Hindlimb muscle (tissue), 1 donor: Measurements from ENCODE around the gene CLPTM1L. TPM values are rescaled to one million over a fixed set of nuclear protein-coding genes. Genes with fewer than 3 reads are reported as not detected.
"Not testable (repeated sequence)": the region's sequence is repeated elsewhere in the genome, so short reads cannot be mapped to it uniquely, and the experiment has no call there.

Experiments
- DNase-seq: peaks from one replicate; pipeline ENCODE4 v3.0.0-alpha.2; 2013
- polyA plus RNA-seq: library from polyadenylated mRNA; unstranded; fragments of 120-200 nt; gene quantifications from one replicate; pipeline ENCODE4 v1.2.1, GENCODE V29; 2013; ENCODE audit not compliant: insufficient read length

Gene CLPTM1L
- polyA plus RNA-seq, 1 donor = 51.6 TPM

DNA sequence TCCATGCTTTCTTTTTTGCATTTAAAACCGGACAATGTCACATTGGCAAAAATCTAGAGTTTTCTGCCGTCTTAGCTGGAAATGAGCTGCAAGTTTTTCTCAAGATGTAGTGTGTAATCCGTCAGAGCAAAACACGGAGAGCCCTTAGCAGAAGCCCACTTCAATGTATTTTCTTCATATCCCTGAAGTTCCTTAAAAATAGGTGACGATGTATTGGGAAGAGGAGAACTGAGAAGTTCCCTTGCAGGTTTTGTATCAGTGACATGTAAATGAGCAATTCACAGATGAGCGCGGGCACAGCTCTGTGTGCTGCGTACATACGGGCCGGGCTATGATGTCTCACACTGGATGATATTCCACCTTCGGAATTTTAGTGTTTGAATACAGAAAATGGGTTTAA is 14.8 kb upstream of the CLPTM1L start:
- no peak for DNase-seq

DNA sequence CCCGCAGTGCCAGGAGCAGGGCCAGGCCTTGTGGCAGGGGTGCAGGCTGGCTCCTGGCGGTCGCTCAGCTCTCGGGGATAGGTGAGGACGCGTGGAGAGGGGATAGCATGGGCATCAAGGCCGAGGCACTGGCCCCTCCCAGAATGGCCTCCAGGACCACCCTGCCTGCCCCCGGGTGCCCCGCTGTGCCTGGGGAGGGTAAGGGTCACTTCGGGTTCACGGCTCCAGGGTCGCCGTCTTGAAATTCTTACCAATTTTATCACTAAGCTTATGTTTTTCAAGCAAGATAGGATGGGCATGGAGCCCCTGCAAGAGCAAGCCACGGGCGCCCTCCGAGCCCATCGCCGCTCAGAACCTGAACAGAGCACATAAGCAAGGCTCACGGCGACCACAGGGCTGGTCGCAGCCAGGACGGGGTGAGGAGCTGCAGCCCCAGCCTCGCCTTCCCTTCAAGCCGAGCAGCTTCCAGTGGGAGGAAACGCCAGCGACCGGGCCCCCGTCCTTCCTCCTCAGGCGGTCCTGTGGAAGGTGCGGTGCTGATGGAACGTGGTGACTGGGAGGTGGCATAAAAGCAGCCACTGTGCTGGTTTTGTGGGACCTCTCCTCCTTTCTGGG is 14.2 kb upstream of the CLPTM1L start:
- DNase-seq = no peak

DNA sequence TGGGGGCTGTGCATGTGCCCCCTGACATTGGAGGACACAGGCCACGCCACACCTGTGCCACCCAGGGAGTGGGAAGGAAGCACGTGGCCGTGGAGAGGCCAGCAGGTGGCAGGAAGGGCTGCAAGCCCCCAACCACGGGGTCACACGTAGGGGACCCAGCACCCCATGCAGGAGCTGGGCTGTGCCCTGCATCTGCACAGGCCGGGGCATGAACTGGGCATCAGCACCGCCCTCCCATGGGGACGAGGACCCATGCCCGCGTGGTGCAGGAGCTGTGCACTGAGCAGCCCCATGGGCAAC is 13.8 kb upstream of the CLPTM1L start:
- DNase-seq = no peak

DNA sequence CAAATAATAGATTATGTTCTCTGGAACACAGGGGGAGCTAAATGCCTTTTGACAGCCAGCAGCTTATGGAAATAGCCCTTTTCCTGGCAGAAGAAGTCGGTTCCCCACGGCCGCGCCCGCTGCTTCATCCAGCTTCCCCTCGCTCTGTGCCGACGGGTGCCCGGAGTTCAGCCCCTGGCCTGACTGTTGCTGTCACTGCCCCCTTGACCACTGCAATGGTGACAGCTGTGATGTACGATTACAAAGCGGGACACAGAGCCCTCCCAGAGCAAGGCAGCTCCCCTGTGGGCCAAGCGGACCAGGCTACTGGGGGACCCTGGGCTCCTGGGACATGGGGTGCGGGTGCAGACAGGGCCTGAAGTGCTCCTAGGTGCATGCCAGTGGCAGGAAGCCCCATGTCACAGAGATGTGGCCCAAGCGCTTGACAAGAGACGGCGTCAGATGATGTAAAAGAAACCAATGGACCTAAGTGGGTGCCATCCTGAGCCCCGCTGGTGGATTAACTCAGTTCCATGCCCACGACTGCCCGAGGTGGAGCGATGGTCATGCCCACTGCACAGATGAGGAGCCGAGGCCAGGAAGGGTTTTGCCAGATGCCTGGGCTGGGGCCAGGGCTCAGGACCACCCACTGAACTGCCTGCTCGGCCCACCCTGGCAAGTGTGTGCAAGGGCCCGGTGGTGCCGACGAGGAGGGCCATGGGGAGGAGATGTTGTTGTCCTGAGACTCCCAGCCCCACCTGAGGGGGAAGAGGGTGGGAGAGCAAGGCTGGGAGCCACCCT is 13.2 kb upstream of the CLPTM1L start:
- no peak for DNase-seq

DNA sequence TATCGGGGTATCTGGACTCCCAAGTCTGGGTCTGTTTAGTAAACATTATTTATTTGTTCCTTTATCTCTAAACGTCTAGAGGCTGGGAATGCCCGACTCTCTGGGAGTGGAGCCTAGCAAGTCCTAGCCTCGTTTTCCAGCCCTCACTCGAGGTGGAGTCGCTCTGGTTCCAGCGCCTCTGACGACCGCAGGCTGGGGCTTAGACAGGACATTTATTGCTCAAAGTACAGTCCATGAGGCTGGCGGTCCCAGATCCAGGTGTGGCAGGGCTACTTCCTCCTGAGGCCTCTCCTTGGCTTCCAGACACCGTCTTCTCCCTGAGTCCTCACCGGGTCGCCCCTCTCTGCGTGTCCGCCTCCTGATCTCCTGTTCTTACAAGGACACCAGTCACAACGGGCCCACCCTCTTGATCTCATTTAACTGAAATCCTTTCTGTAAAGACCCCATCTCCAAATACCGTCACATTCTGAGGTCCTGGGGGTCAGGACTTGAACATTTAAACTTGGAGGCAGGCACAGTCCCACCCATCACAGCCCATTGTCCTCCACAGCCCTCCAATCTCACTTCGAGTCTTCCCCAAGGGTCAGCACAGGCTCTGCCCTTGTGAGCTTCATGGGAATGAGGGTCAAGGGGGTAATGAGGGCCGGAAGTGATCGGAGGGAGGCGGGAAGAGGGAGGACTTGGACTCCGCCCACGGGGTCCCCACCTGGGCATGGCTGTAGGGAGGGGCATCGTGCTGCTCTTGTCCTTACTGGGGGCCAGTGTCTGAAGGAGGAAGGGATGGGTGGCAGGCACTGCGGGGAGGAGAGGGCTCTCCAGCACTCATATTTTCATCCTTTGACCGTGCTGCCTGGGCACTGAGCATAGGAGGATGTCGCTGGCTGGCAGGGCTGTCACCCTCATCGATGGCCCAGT is 12.2 kb upstream of the CLPTM1L start:
- DNase-seq = no peak

DNA sequence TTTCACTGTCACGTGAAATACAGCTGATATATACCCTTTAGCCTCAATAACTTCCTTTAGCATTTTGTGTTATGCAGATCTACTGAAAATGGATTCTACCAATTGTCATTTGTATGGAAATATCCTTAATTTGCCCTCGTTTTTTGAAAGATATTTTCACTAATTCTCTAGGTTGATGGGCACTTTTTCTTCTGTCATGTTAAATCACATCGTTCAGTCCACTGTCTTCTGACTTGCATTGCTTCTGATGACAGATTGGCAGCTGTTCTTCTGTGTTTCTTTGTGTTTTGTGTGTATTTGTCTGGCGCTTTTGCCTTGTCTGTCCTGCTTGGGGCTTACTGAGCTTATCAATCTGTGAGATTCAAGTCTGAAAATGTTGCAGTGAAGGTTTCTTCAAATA is 9.7 kb upstream of the CLPTM1L start:
- DNase-seq = no peak

DNA sequence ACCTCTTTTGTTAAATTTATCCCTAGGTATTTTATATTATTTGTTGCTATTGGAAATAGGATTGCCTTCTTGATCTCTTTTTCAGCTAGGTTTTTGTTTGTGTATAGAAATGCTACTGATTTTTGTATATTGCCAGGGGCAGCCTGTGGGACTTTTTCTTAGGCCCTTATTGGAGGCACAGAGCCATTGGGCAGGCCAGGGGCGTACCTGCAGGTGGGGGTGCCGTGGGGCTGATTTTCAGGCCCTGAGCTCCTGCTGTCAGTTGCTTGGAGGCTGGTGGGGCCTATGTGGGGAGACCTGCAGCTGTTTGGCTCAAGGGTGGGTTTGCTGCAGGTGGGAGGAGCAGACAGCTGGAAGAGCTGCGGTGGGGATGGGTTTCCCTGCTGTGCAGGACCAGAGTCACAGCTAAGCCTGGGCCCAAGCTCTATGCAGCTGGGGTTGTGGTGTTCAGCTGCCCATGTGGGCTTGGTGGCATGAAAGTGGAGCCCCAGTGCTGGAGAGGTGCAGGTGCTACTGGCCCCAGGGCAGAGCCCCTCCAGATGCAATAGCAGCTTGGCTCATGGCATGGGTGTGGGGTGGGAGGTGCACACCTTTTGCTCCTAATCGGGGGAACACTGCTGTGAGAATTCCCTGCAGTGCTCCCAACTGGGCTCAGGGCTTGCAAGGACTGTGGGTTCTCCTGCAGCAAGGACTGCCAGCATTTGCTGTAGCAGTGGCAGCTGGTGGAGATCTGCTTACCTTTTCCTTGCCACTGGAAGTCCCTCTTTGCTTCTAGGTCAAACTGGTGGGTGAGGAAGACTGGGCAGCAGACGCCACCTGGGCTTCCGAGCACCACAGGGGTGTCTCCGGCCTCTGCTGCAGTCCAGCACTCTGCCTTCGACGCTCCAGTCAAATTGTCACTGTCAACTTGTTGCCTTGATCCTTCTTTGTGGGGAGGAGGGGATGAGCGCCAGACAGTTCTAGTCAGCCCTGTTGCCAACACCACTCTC is 7.6 kb upstream of the CLPTM1L start:
- DNase-seq = no peak

DNA sequence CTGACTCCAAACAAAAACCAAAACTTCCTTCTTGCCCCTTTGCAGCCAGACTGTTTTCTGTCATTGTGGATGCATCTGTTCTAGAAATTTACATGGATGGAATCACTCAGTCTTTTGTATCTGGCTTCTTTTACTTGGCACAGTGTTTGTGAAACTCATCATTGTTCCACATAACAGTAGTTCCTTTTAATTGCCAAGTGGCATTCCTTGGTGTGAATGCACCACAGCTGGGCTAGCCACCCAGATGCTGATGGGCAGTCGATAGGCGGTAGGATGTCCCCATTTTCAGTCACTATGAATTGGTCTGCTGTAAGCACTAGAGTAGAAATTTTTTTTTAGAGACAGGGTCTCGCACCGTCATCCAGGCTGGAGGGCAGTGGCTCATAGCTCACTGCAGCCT is 6.3 kb upstream of the CLPTM1L start:
- DNase-seq = no peak

DNA sequence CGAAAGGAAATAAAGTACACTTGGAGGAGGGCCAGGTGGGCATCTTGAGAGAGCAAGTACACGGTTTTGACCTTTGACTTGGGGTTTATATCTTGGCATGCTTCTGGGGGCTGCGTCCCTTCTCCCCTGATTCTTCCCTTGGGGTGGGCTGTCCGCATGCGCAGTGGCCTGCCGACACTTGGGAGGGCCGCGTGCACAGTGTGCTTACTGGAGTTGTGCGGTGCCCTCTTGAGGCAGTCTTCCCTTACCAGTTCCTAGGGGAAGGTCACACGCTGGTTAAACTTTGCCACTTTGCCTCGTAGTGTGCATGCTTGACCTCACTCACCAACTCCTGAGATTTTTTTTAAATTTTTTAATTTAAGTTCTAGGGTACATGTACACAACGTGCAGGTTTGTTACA is 4.3 kb upstream of the CLPTM1L start:
- no peak for DNase-seq

DNA sequence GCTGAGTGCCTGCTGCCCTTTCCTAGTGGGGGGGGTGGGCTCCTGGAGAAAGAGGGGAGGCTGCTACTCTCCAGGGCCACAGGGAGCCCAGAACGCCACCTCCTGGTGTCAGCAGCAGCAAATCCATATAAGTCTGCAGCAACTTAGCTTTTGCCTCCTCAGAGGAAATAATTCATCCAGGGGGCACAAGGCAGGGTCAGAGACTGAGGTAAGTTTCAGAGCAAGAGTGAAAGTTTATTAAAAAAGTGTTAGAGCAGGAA is 4.0 kb upstream of the CLPTM1L start:
- no peak for DNase-seq

DNA sequence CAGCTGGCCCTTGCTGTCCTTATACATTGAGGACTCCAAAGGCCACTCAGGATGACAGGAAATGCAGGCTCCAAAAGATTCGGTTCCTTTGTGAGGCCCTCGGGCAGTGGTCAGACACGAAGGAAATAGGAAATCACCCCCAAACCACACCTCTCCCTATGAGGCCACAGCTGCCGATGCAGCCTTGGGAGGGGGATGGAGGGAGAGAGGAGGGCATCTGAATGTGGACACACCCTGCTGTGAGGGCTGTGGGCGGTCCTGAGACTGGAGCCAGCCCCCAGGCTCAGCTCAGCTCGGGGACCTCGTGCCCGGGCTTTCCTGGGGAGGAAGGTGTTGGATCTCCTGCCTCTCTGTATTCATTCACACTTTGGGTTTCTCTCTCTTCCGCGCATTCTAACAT is 2.7 kb upstream of the CLPTM1L start:
- no peak for DNase-seq

DNA sequence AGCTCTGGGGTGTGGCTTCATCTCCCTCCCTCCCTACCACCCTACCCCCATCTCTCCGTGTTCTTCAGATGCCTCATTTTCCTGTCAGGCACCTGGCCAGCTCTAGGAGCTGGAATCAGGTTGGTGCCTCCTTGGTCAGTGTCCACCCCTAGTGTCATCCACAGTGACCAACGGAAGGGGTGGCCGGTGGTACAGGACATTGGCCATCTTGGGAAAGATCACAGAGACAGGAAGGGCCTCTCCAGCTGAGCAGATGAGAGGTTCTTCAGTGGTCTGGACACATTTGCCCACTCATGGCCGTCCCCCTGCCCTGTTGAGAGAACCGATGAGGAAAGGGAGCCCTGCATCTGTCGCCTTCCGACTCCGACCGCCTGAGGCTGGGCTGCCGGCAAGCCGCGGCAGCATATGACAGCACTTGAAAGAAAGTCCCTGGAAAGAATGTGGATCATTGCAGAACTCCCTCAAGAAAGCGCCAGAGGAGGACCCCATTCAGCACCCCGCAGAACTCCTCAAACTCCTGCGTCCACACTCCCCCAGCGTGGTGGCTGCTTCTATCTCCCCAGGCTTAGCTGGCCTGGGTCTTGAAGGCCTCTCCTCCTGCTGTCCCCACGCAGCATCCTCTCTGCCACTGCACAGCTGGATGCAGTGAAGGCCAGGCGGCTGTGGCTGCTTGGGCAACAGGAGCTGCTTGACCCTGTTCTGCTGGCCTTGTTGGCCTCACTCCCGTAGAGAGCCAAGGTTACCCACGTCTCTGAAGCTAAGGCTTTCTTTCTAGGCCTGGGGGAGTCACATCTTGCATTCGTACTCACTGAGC is 1.9 kb upstream of the CLPTM1L start:
- no peak for DNase-seq

DNA sequence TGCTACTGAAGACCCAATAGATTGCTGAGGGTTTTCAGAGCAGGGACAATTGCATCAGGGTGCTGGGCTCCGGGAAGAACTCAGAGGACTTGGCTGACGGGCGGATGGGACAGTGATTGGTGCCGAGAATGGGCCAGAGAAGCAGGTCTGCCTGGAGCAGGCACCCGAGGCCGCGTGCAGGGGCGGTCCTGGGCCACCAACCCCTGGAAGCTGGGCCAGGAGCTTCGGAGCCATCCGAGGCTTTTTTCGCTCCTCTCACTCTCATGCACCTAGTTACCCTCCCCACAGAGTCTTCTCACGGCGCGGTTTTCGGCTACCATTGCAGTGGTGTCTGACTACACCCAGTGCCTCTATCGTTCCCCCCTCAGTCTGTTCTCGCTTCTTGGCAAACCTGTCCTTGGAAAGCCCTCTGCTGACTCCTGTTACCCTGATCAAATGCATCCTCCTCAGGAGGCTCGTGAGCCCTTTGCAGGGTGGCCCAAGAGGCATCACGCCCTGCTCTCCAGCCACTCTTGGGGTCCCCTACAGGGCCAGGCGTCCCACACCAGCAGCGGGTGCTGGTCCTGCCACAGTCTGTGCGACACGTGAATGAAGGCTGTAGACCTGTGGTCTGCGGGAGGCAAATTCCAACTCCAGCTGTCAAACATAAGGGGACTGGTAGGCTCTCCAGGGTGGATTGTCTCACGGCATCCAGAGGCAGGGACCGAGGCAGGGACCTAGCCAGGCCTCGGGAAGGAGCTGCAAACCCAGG is 1.2 kb upstream of the CLPTM1L start:
- DNase-seq = no peak

DNA sequence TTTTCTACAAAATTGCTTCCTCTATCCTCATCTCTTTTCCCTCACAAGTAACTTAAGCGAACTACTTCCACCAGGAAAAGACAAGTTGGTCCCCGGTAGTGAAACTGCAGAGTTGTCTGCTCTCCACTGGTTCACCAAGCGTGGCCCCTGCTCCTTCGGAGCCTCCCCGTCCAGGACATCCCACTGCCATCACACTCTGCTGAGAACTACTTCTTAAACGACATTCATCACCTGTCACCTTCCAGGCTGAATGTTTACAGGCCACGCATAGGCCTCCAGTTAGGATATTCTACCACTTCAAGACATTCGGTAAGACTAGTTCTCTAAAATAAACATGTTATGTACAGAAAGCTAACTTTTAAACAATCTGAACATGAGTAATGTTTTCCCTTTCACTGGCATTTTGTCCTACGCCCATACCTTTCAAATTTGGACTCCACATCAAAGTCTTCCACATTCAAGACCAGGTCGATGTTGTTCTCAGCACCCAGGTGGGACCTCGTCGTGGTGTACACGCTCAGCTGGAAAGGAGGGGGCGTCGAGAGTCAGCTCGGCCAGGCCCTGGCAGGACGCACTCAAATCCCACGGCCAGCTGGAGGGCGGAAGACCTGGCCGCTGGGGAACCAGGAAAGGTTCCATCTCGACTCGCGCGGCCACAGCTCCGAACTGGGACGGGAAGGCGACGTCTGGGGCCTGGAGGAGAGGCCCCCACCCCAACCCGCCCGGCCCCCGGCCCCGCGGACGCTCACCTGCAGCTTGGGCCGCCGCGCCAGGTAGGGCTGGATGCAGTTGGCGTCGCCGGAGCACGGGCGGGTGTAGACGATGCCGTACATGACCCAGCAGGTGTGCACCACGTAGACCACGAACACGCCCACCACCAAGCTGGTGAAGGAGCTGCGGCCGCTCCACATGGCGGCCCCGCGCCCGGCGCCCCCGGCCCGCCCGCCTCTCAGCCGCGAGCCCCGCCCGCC is 683 bp downstream of the CLPTM1L start:
- no peak for DNase-seq

DNA sequence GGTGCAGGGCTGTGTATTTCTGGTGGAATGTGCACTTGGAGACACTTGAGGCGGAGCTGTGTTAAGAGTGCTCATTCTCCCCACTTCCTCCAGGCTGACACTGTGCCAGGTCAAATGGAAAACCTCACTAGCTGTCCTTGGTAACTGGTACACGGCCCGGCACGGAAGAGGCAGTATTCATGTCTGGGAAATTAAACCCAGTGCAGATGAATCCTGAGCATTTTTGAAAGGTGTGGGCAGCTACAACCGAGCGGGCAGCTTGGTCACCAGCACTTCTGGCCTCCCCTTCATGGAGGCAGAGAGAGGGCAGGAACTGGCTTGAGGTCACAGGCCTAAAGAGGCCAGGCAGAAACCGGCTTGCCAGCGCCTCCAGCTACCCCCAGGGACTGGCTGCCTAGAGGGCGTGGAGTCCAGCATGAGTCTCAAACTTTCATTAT is 1.6 kb downstream of the CLPTM1L start:
- no peak for DNase-seq

DNA sequence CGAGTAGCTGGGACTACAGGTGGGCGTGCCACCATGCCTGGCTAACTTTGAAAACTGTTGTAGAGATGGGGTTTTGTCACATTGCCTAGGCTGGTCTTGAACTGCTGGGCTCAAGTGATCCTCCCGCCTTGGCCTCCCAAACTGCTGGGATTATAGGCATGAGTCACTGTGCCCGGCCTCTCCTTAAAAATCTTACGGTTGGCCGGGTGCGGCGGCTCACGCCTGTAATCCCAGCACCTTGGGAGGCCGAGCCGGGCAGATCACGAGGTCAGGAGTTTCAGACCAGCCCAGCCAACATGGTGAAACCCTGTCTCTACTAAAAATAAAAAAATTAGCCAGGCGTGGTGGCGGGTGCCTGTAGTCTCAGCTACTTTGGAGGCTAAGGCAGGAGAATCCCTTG is 2.2 kb downstream of the CLPTM1L start:
- not testable (repeated sequence) for DNase-seq

DNA sequence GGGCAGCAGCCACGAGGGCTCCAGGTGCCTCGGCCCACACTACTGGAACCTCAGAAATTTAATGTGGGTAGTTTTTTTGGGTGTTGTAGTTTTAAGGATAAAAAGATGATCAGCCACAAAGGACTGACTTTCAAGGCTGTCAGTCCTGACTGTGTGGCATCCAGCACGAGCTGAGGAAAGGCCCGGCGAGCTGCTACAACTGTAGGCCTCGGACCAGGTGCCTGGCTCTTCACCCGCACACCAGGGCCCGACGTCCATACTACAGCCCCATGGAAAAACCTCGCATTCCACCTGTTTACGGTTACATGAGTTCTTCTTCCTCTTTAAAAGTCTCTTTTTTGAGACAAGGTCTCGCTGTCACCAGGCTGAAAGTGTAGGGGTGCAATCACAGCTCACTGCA is 2.6 kb downstream of the CLPTM1L start:
- DNase-seq = no peak

DNA sequence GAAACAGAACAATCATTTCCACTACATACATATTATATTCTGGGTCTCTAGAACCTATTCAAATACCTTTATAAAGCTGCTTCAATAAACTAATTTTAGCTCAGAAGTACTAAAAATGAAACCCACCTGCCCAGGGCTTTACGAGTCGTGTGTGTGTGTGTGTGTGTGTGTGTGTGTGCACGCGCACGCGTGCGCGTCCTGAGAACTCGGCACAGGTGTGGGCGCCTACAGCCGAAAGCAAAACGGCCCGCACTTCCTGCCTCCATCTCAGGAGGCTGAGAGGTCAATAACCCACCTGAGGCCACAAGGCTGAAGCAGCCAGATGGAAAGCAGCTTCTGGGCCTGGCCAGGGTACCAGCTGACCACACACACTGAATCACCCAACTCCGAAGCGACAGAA is 3.0 kb downstream of the CLPTM1L start:
- no peak for DNase-seq

DNA sequence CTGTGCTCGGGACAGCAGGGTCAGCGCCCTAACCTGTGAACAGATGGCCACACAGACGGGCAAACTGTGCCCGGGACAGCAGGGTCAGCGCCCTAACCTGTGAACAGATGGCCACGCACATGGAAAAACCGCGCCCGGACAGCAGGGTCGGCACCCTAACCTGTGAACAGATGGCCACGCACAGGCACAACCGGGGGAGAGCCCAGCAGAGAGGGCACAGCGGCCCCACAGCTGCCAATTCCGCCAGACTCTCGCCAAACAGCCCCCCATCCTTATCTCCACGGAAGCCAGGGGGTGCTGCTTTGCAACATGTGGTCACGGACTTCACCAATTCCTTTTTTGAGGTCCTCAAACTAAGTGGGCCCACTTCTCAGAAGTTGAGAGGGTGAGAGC is 5.1 kb downstream of the CLPTM1L start:
- not testable (repeated sequence) for DNase-seq
